ENCODE results near the gene TRPC6.
"Not testable (repeated sequence)": the region's sequence is repeated elsewhere in the genome, so short reads cannot be mapped to it uniquely, and the experiment has no call there.

The TRPC6 gene

GRCh38 chr11:101446238-101446637 lies 137.6 kb downstream of the TRPC6 start:
- no peak for DNase-seq

- no peak for DNase-seq
Observed at GRCh38 chr11:101445761-101446160, 138.0 kb downstream of the TRPC6 start.

- no peak for DNase-seq
Observed at GRCh38 chr11:101444851-101445250, 139.0 kb downstream of the TRPC6 start.

- DNase-seq, result no peak
Observed at GRCh38 chr11:101444164-101444563, 139.6 kb downstream of the TRPC6 start.

- DNase-seq, result no peak
Observed at GRCh38 chr11:101442936-101443521, 140.8 kb downstream of the TRPC6 start.

- no peak for DNase-seq
Observed at GRCh38 chr11:101442171-101442570, 141.6 kb downstream of the TRPC6 start.

GRCh38 chr11:101441747-101442146 lies 142.1 kb downstream of the TRPC6 start:
- DNase-seq, result no peak

GRCh38 chr11:101439488-101439887 lies 144.3 kb downstream of the TRPC6 start:
- no peak for DNase-seq

- DNase-seq, result not testable (repeated sequence)
Observed at GRCh38 chr11:101438708-101439107, 145.1 kb downstream of the TRPC6 start.

GRCh38 chr11:101438126-101438525 lies 145.7 kb downstream of the TRPC6 start:
- no peak for DNase-seq

- DNase-seq, result no peak
Observed at GRCh38 chr11:101436511-101437142, 147.2 kb downstream of the TRPC6 start.

- no peak for DNase-seq
Observed at GRCh38 chr11:101435408-101435973, 148.3 kb downstream of the TRPC6 start.

- no peak for DNase-seq
Observed at GRCh38 chr11:101434026-101434643, 149.7 kb downstream of the TRPC6 start.

GRCh38 chr11:101433151-101433550 lies 150.7 kb downstream of the TRPC6 start:
- no peak for DNase-seq

GRCh38 chr11:101429703-101430540 lies 153.9 kb downstream of the TRPC6 start:
- DNase-seq, result no peak

GRCh38 chr11:101428918-101429317 lies 154.9 kb downstream of the TRPC6 start:
- no peak for DNase-seq

GRCh38 chr11:101407324-101407723 lies 176.5 kb downstream of the TRPC6 start:
- DNase-seq, result no peak
